ENCODE results near the gene KRTAP5-10. TPM values are rescaled to one million over a fixed set of nuclear protein-coding genes. Genes with fewer than 3 reads are reported as not detected.

Gene KRTAP5-10
- total and polyA plus RNA-seq, 2 donors (not counting 1 experiment from before 2014, with no cell fraction given), result not detected

GRCh38 chr11:71544525-71545214 is 20.7 kb upstream of the KRTAP5-10 start:
- Histone ChIP-seq H3K27me3 (ENCODE audit: control insufficient read depth, insufficient read depth, low read length) (peaks cover 3% of the 10 kb centered on the region), H2AFZ (ENCODE audit: low read length) (no peak overlapping the region), H3K4me2 (ENCODE audit: extremely low read depth, insufficient read depth, low read length) (no peak overlapping the region), H3K36me3 (ENCODE audit: control insufficient read depth, insufficient read depth, low read length) (no peaks in the 10 kb centered on the region), H3K9me3 (ENCODE audit: control insufficient read depth, insufficient read depth, low read depth, low read length) (no peaks in the 10 kb centered on the region), H3K27ac (ENCODE audit: insufficient read depth, low read length) (no peak overlapping the region), H4K20me1 (ENCODE audit: control insufficient read depth, extremely low read depth, insufficient read depth, low read length) (no peaks in the 10 kb centered on the region), H3K79me2 (ENCODE audit: control insufficient read depth, insufficient read depth, low read length) (no peaks in the 10 kb centered on the region), H3K4me1 (ENCODE audit: control insufficient read depth, extremely low read depth, insufficient read depth, low read length) (no peaks in the 10 kb centered on the region), H3K4me3 (replicated peaks in 1 of 4; ENCODE audit: control extremely low read depth in 1 of 4, insufficient read depth in 1 of 4, low read depth in 3 of 4, low read length in 4 of 4) (no peak overlapping the region), H3K9ac (ENCODE audit: insufficient read depth, low read length) (no peak overlapping the region)
- no peak for DNase-seq (ENCODE audit: low read depth in 2 of 2)
- TF ChIP-seq CTCF (conservative IDR thresholded peaks at IDR 0.05 in 1 of 2, IDR thresholded peaks at IDR 0.05 in 1 of 2; ENCODE audit: low read depth in 1 of 2, low read length in 2 of 2) (no peak), EZH2 (IDR thresholded peaks at IDR 0.05; ENCODE audit: low read length, missing control alignments) (no peak)

- no peak for DNase-seq (ENCODE audit: low read depth in 2 of 2)
- no peak overlapping the region for H3K27ac ChIP-seq (ENCODE audit: insufficient read depth, low read length)
- TF ChIP-seq CTCF (conservative IDR thresholded peaks at IDR 0.05 in 1 of 2, IDR thresholded peaks at IDR 0.05 in 1 of 2; ENCODE audit: low read depth in 1 of 2, low read length in 2 of 2), result no peak
- TF ChIP-seq EZH2 (IDR thresholded peaks at IDR 0.05; ENCODE audit: low read length, missing control alignments), result no peak
These were observed 19.9 kb upstream of the KRTAP5-10 start for GRCh38 chr11:71545405-71545966.

GRCh38 chr11:71548120-71548519 is 17.2 kb upstream of the KRTAP5-10 start, which contains the start of gene KRTAP5-9:
Gene KRTAP5-9, plus strand, starts transcription at chr11:71548420. Its CDS starts 238 bp downstream, at chr11:71548658.
- no peak within 1 kb of the TSS for H3K4me2 ChIP-seq (ENCODE audit: extremely low read depth, insufficient read depth, low read length)
- no peaks in the 10 kb centered on the region for H3K79me2 ChIP-seq (ENCODE audit: control insufficient read depth, insufficient read depth, low read length)
- no peaks in the 10 kb centered on the region for H3K27me3 ChIP-seq (ENCODE audit: control insufficient read depth, insufficient read depth, low read length)
- DNase-seq (ENCODE audit: low read depth in 2 of 2), result no peak
- H2AFZ ChIP-seq (ENCODE audit: low read length), result no peak within 1 kb of the TSS
- H3K9ac ChIP-seq (ENCODE audit: insufficient read depth, low read length), result no peak within 1 kb of the TSS
- no peak for TF ChIP-seq EZH2 (IDR thresholded peaks at IDR 0.05; ENCODE audit: low read length, missing control alignments)
- TF ChIP-seq CTCF (conservative IDR thresholded peaks at IDR 0.05 in 1 of 2, IDR thresholded peaks at IDR 0.05 in 1 of 2; ENCODE audit: low read depth in 1 of 2, low read length in 2 of 2), result no peak
- no peaks in the 10 kb centered on the region for H3K4me1 ChIP-seq (ENCODE audit: control insufficient read depth, extremely low read depth, insufficient read depth, low read length)
- H3K4me3 ChIP-seq (replicated peaks in 1 of 4; ENCODE audit: control extremely low read depth in 1 of 4, insufficient read depth in 1 of 4, low read depth in 3 of 4, low read length in 4 of 4), result no peak within 1 kb of the TSS
- H3K27ac ChIP-seq (ENCODE audit: insufficient read depth, low read length), result no peak within 1 kb of the TSS
- no peaks in the 10 kb centered on the region for H3K36me3 ChIP-seq (ENCODE audit: control insufficient read depth, insufficient read depth, low read length)
- no peaks in the 10 kb centered on the region for H4K20me1 ChIP-seq (ENCODE audit: control insufficient read depth, extremely low read depth, insufficient read depth, low read length)
- H3K9me3 ChIP-seq (ENCODE audit: control insufficient read depth, insufficient read depth, low read depth, low read length), result no peaks in the 10 kb centered on the region

More at GRCh38 chr11:71545405-71545966, 19.9 kb upstream of the KRTAP5-10 start:
- Histone ChIP-seq H3K4me2 (ENCODE audit: extremely low read depth, insufficient read depth, low read length) (no peak overlapping the region), H3K4me1 (ENCODE audit: control insufficient read depth, extremely low read depth, insufficient read depth, low read length) (no peaks in the 10 kb centered on the region), H2AFZ (ENCODE audit: low read length) (no peak overlapping the region), H3K4me3 (replicated peaks in 1 of 4; ENCODE audit: control extremely low read depth in 1 of 4, insufficient read depth in 1 of 4, low read depth in 3 of 4, low read length in 4 of 4) (no peak overlapping the region), H3K27me3 (ENCODE audit: control insufficient read depth, insufficient read depth, low read length) (peaks cover 3% of the 10 kb centered on the region), H3K9ac (ENCODE audit: insufficient read depth, low read length) (no peak overlapping the region), H4K20me1 (ENCODE audit: control insufficient read depth, extremely low read depth, insufficient read depth, low read length) (no peaks in the 10 kb centered on the region), H3K36me3 (ENCODE audit: control insufficient read depth, insufficient read depth, low read length) (no peaks in the 10 kb centered on the region), H3K79me2 (ENCODE audit: control insufficient read depth, insufficient read depth, low read length) (no peaks in the 10 kb centered on the region), H3K9me3 (ENCODE audit: control insufficient read depth, insufficient read depth, low read depth, low read length) (no peaks in the 10 kb centered on the region)

All from fibroblast of lung (primary cell).